Activated gamma-delta T cell treated with anti-CD3 and anti-CD28 coated beads, Interleukin-2, amount 50 U/mL, for 16 hours (primary cell): Measurements from ENCODE around the gene PLD3.

Source experiments
- DNase-seq: peaks from one replicate; pipeline ENCODE4 v3.0.0-alpha.2; 2020; ENCODE audit warnings: low read depth

Gene PLD3, protein sequence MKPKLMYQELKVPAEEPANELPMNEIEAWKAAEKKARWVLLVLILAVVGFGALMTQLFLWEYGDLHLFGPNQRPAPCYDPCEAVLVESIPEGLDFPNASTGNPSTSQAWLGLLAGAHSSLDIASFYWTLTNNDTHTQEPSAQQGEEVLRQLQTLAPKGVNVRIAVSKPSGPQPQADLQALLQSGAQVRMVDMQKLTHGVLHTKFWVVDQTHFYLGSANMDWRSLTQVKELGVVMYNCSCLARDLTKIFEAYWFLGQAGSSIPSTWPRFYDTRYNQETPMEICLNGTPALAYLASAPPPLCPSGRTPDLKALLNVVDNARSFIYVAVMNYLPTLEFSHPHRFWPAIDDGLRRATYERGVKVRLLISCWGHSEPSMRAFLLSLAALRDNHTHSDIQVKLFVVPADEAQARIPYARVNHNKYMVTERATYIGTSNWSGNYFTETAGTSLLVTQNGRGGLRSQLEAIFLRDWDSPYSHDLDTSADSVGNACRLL

GRCh38 chr19:40348125-40348913 lies at the start of gene PLD3, which contains the start of gene C19orf47:
Gene PLD3, plus strand, starts transcription at chr19:40348695. Its CDS starts 17,789 bp downstream, at chr19:40366484.
Gene C19orf47, minus strand, starts transcription at chr19:40348397. Its CDS starts 6,540 bp downstream, at chr19:40341857.
- peak; percentile 98 for DNase-seq

DNA sequence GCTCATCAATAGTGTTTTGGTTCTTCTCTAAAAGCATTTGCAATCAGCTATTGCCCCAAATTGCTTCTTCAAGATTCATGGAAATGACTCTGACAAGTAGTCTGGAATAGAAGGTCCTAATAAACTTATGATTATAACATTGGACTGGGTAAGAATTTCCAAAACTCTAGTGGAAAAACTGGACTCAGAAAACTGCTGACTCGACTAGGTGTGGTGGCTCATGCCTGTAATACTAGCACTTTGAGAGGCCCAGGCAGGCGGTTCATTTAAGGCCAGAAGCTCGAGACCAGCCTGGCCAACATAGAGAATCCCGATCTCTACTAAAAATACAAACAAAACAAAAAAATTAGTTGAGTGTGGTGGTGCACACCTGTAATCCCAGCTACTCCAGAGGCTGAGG lies 47.8 kb upstream of the PLD3 start:
- DNase-seq: no peak

DNA sequence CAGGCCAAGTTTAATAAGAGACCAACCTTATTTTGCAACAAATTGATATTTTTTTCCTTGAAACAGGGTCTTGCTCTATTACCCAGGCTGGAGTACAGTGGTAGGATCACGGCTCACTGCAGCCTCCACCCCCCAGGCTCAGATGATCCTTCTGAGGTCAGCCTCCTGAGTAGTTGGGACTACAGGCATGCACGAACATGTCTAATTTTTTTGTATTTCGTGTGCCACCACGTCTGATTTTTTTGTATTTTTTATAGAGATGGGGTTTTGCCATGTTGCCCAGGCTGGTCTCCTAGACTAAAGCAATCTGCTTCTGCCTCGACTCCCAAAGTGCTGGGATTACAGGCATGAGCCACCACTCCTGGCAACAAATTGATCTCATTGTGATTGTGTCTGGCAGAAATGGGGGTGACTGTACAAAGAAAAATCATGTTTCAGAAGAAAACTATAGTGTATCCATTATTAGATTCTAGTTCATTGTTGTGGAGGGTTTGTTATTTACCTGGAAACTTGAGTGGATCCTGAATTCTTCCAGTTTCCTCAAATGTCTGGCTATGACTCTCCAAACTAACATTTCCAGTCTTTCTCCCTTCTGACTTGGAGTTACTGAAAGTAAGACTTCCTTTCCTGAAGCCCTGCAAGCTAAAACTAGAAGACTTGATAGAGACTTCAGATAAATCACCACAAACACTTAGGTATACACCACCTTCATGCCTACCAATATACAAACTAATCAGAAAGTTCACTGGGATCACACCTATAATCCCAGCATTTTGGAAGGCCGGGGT lies 46.1 kb upstream of the PLD3 start:
- DNase-seq: no peak

GRCh38 chr19:40303765-40304164 lies 44.7 kb upstream of the PLD3 start:
- DNase-seq: no peak

DNA sequence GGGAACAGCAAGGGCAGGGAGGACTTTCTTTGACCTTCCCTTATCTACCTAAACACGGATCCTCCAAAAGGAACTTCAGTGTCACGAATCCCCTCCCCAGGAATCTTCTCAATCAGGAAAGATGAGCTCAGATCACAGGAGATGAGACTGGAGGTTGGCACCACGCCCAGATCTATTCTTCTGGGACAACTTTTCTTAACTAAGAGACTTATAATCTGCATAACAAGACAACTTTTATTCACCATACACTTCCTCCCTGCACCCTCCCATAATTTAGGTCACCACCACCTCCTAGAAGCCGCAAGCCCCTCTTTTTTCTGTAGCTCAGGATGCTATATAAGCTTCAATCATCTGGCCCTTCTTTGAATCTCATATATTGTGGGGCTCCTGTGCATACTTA lies 44.2 kb upstream of the PLD3 start:
- DNase-seq: no peak

- peak; percentile 62 for DNase-seq
Measured at GRCh38 chr19:40305403-40305802, 43.1 kb upstream of the PLD3 start.

- DNase-seq: no peak
Measured at GRCh38 chr19:40309666-40310065, 38.8 kb upstream of the PLD3 start.

DNA sequence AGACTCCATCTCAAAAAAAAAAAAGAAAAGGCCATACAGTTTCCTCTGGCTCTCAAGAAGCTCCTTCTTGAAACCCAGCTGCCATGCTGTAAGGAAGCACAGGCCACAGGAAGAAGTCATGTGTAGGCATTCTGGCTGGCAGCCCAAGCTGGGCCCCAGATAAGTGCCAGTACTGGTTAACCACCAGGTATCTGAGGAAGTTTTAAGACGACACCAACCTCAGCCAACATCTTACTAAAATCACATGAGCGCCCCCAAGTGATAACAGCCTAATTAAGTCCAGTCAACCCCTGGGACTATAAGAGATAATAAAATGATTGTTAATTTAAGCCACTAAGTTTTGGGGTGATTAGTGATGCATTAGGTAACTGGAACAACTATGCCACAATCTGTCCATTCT lies 36.0 kb upstream of the PLD3 start:
- no peak for DNase-seq

- DNase-seq: no peak
Measured at GRCh38 chr19:40313229-40313983, 35.1 kb upstream of the PLD3 start.

- DNase-seq: no peak
Measured at GRCh38 chr19:40314656-40315055, 33.8 kb upstream of the PLD3 start.

DNA sequence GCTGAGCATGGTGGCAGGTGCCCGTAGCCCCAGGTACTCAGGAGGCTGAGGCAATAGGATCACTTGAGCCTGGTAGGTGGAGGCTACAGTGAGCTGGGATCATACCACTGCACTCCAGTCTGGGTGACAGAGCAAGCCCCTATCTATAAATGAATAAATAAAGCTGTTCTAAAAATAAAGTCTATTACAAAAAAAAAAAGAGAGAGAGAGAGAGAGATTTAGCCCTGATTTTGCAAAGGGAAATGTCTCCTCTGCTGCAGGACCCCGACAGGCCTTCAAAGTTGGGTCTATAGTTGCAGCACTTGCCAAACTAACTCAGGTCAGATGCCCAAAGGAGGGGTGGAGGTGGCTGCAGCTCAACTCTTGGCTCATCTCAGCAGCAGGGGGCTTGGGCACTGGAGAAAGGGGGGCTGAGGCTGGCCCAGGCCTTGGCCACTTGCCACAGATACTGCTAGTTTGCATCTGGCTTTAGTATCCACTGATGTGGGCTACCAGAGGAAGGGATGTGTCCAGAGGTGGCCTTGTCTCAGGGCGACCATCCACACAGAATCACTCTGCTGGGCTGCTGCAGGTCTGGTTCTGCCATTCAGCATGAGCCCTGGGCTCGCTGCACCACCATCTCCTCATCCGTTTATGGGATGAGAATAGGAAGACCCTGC lies 32.6 kb upstream of the PLD3 start:
- no peak for DNase-seq

GRCh38 chr19:40317338-40317737 lies 31.2 kb upstream of the PLD3 start:
- DNase-seq: no peak

DNA sequence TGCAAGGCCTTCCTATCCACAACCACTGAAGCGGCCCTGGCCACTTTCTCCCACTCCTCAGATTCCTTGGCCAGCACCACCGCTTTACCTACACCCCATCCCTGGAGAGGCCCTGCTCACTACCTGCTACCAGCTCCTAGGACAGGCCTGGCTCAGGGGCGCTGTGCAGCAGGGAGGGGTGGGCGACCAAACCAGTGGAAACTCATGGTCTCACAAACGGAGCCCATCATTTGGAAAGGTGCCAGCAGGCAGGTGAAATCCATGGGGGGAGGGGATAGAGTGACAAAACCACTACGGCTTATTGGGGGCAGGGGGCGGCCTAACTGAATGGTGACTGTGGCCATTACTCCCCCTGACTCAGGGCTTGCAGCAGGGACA lies 27.9 kb upstream of the PLD3 start:
- no peak for DNase-seq

DNA sequence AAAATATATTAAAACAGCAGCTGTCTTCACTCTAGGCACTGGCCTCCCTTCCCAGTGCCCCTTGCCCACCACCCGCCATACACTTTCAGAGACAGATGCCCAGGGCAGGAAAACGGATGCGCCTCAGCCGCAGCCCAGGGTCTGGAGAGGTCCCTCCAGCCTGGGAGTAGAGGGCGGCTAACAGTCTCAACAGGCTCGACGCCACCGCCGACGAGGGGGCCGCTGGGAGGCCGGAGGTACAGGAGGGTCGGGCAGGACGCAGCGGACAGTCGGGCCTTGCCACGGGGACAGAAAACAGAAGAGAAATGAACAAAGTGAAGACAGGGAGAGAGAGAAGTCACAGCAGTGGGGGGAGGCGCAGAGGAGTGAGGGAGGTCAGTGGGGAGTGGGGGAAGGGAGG lies 27.4 kb upstream of the PLD3 start:
- no peak for DNase-seq

DNA sequence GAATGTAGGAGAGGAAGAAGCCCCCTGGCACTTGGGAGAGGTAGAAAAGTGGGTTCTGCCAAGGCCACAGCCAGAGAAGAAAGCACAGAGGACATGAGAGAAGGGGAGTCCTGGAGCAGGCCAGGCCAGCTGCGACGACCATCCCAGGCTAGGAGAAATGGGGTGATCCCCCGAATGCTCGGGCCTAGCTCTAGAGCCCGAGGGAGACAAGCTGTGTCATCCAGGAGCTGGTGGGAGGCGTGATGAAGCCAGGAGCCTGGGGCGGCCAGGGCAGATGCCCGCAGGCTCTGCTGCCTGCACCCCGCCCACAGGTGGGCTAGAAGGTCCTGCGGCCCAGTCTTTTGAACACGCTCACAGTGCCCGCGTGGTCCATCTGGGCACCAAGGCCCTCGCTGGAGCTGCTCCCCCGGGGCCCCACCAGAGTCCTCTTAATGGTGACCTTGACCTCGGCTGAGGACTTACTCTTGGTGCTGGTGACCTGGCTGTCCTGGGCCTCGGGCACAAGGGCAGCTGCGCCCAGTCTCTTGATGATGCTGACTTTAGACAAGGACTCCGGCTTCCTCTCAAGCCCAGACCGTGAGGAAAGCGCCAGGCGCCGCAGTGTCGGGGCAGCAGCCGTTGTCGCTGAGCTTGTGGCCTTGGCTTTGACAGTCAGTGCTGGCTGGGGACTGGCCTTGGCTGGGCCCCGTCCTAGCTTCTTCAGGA lies 26.8 kb upstream of the PLD3 start:
- no peak for DNase-seq

DNA sequence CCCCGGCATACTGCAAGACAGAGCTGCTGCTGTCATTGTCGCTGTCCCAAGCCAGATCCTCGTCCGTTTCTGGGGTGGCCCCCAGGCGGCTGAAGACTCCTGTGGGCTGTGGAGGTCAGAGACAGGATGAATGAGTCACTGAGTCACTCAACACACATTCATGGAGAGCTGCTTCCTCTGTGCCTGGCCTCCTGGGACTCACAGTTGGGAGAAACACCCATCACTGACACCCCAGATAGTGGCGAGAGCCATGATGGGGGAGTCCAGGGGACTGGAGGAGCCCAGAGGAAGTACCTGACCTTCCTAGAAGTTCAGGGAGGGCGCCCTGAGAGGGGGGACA lies 26.3 kb upstream of the PLD3 start:
- no peak for DNase-seq

DNA sequence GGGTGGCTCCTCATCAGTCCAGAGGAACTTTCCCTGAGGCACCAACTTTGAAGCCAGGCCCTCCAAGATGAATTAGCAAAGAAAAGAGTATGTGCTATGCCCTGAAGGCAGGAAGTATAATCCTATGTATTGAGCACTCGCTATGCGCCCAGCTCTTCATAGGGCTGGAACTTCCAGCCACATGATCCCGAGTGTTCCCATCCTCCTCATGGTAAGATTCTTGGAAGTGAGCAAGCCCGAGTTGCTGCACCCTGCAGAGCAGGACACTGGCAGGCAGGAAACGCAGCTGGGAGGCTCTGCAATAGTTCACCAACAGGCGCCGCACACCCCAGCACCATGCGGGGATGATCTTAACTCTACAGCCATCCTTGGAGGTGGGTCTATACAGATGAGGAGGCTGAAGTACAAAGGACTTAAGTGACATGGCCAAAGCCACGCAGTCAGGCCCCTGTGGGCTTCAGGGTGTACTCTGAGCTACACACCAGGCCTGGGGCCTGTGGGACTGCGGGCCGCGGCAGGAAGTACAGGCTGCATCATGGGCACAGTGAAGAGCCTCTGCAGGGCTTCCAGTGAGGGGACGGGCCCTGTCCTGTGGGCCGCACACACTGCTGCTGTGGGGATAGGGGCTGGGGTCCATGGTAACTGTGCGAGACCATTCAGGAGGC lies 25.4 kb upstream of the PLD3 start:
- DNase-seq: no peak

GRCh38 chr19:40323705-40324104 lies 24.8 kb upstream of the PLD3 start:
- DNase-seq: no peak

DNA sequence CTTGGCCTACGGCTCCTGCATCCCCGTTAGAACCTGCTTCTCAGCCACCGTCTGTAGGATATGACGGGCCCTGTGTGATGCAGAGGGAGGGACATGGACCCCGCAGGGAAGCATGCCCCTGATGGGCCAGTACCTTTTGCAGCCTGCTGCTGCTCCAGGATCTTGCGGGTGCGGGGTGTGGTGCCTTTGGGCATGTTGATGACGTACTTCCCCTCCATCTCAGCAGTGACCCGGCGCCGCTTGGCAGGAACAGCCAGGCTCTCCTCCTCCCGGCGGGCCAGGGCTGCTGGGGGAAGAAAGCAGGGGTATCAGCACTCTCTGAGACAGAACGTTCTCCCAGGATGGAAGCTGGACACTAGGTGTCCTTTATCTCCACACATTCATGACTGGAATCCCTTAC lies 22.3 kb upstream of the PLD3 start:
- DNase-seq: no peak

GRCh38 chr19:40331052-40331451 lies 17.4 kb upstream of the PLD3 start:
- DNase-seq: no peak
